C4-2B (cell line): ENCODE data around the gene LGALS7B.
"Not testable (repeated sequence)": the region's sequence is repeated elsewhere in the genome, so short reads cannot be mapped to it uniquely, and the experiment has no call there.

Experiments used
- ZFX ChIP-seq: fragments of 450-650 bp; IDR thresholded peaks from 2 replicates; pipeline ENCODE4 v1.6.1; 2017
- TF ChIP-seq, protein P1 (sequence below): fragments of 450-650 bp; conservative IDR thresholded peaks from 2 replicates; pipeline ENCODE4 v1.5.1; 2017; ENCODE audit warnings: mild to moderate bottlenecking

DNA sequence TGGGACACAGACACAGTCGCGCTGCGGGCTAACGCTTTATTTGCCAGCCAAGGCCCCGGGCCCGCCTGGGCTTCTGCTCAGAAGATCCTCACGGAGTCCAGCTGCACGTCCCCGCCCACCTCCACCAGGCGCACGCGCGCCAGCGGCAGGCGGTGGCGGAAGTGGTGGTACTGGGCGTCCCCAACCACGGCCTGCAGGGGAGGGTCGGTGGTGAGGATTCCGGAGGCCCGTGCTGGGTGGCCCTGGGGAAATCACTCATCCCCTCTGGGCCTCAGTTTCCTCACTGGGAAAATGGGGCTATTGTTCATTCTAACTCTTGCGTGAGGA lies 18.1 kb upstream of the LGALS7B start:
- TF ChIP-seq, protein P1, sequence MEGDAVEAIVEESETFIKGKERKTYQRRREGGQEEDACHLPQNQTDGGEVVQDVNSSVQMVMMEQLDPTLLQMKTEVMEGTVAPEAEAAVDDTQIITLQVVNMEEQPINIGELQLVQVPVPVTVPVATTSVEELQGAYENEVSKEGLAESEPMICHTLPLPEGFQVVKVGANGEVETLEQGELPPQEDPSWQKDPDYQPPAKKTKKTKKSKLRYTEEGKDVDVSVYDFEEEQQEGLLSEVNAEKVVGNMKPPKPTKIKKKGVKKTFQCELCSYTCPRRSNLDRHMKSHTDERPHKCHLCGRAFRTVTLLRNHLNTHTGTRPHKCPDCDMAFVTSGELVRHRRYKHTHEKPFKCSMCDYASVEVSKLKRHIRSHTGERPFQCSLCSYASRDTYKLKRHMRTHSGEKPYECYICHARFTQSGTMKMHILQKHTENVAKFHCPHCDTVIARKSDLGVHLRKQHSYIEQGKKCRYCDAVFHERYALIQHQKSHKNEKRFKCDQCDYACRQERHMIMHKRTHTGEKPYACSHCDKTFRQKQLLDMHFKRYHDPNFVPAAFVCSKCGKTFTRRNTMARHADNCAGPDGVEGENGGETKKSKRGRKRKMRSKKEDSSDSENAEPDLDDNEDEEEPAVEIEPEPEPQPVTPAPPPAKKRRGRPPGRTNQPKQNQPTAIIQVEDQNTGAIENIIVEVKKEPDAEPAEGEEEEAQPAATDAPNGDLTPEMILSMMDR = not testable (repeated sequence)
- not testable (repeated sequence) for TF ChIP-seq ZFX
